Gastroesophageal sphincter (tissue), 4 donors: ENCODE data around the gene PDE11A. TPM values are rescaled to one million over a fixed set of nuclear protein-coding genes. Genes with fewer than 3 reads are reported as not detected.

Source experiments
- ATAC-seq: fragments of 150-250 bp; one replicate; pipeline ENCODE4 v1.9.1; 2016; ENCODE audit warnings: mild to moderate bottlenecking, moderate library complexity
- H3K27ac ChIP-seq, 4 donors: fragments of 200-600 bp; sonication (generic) in 3 of 4; 1 replicate in 3 of 4; 2 replicates in 1 of 4; pipeline ENCODE4 v1.5.1; 2016 to 2019
- H3K27me3 ChIP-seq: fragments of 200-600 bp; sonication (generic); one replicate; pipeline ENCODE4 v1.5.1; 2019
- H3K36me3 ChIP-seq, 2 donors: fragments of 200-600 bp; sonication (generic); one replicate each; pipeline ENCODE4 v1.5.1; 2019; ENCODE audit warnings: control low read depth in 1 of 2
- H3K4me1 ChIP-seq, 3 donors: fragments of 200-600 bp; sonication (generic); 1 replicate in 2 of 3; 2 replicates in 1 of 3; pipeline ENCODE4 v1.5.1; 2016 to 2019; ENCODE audit warnings: control low read depth in 2 of 3
- H3K4me3 ChIP-seq, 2 donors: fragments of 200-600 bp; sonication (generic); one replicate each; pipeline ENCODE4 v1.5.1; 2019; ENCODE audit warnings: mild to moderate bottlenecking in 1 of 2, moderate library complexity in 1 of 2
- H3K9me3 ChIP-seq, 3 donors: fragments of 200-600 bp; sonication (generic); one replicate each; pipeline ENCODE4 v1.5.1; 2017 to 2019; ENCODE audit warnings: control low read depth in 2 of 3
- EP300 ChIP-seq: sonication (generic); formaldehyde crosslinking; IDR thresholded peaks from one replicate; pipeline ENCODE4 v1.6.1; 2017; ENCODE audit warnings: antibody characterized with exemption, mild to moderate bottlenecking
- POLR2A ChIP-seq, 2 donors: fragments of 450-650 bp; IDR thresholded peaks; one replicate each; pipeline ENCODE4 v1.6.1; 2017; ENCODE audit warnings: antibody characterized with exemption in 2 of 2, mild to moderate bottlenecking in 2 of 2, moderate library complexity in 1 of 2
- POLR2AphosphoS5 ChIP-seq: sonication (generic); formaldehyde crosslinking; IDR thresholded peaks from one replicate; pipeline ENCODE4 v1.6.1; 2017; ENCODE audit warnings: antibody characterized with exemption
- WGBS, 2 donors: methylation state at CpG; one replicate each; pipeline ENCODE4 v1.1.5; 2018; ENCODE audit warnings: low coverage in 1 of 2; 5-methylcytosine and 5-hydroxymethylcytosine counted together
- total RNA-seq, 4 donors: library from RNA; depleted of rRNA; stranded (reverse); fragments of >200 nt; gene quantifications; one replicate each; pipeline ENCODE4 v1.1.0, GENCODE V29; 2016
- TF ChIP-seq, protein P1 (sequence below), 4 experiments: fragments of 200-600 bp in 2 of 4; fragments of 450-650 bp in 2 of 4; sonication (generic) in 1 of 4; IDR thresholded peaks; one replicate each; pipeline ENCODE4 v1.5.1; 2017 to 2019; ENCODE audit warnings: antibody characterized with exemption in 4 of 4, mild to moderate bottlenecking in 2 of 4, moderate library complexity in 2 of 4

PDE11A gene
- total RNA-seq, 4 donors from 2014 or later, result 0.13 to 1.9 (median 0.16) TPM; not detected in 1

DNA sequence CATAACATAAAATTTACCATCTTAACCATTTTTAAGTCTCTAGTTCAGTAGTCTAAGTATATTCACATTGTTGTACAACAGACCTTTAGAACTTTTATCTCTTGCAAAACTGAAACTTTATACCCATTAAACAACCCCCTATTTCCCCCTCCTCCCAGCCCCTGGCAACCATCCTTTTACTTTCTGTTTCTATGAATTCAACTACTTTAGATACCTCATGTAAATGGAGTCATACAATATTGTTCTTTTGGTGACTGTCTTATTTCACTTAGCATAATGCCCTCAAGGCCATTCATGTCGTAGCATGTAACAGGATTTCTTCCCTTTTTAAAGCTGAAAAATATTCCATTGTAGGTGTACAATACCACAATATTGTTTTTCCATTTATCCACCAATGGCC is 129.8 kb downstream of the PDE11A start:
- TF ChIP-seq, protein P1, sequence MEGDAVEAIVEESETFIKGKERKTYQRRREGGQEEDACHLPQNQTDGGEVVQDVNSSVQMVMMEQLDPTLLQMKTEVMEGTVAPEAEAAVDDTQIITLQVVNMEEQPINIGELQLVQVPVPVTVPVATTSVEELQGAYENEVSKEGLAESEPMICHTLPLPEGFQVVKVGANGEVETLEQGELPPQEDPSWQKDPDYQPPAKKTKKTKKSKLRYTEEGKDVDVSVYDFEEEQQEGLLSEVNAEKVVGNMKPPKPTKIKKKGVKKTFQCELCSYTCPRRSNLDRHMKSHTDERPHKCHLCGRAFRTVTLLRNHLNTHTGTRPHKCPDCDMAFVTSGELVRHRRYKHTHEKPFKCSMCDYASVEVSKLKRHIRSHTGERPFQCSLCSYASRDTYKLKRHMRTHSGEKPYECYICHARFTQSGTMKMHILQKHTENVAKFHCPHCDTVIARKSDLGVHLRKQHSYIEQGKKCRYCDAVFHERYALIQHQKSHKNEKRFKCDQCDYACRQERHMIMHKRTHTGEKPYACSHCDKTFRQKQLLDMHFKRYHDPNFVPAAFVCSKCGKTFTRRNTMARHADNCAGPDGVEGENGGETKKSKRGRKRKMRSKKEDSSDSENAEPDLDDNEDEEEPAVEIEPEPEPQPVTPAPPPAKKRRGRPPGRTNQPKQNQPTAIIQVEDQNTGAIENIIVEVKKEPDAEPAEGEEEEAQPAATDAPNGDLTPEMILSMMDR (IDR thresholded peaks at IDR 0.05), result no peak
- no peak for TF ChIP-seq POLR2A (IDR thresholded peaks at IDR 0.05)
- TF ChIP-seq POLR2AphosphoS5, result no peak
- TF ChIP-seq EP300, result no peak
- Histone ChIP-seq H3K4me3 (no peak overlapping the region), H3K9me3 (no peaks in the 10 kb centered on the region), H3K36me3 (no peaks in the 10 kb centered on the region), H3K4me1 (no peaks in the 10 kb centered on the region), H3K27ac (no peak overlapping the region), H3K27me3 (no peaks in the 10 kb centered on the region)
- 82 to 83% methylated on average over 1 of the region's 1 CpG for WGBS, 2 donors
- no peak for ATAC-seq

DNA sequence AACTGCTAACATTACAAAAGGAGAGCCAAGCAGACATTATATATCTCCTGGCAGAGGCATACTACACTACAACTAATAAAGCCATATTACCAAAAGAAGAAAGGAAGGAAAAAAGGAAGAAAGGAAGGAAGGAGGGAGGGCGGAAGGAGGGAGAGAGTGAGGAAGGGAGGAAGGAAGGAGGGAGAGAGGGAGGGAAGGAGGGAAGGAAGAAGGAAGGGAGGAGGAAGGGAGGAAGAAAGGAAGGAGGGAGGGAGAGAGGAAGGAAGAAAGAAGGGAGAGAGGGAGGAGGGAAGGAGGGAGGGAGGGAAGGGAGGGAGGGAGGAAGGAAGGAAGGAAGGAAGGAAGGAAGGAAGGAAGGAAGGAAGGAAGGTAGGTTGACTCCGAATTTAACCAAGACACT is 133.4 kb downstream of the PDE11A start:
- WGBS, 2 donors, result 75 to 91% methylated on average over 1 to 2 of the region's 2 CpGs

DNA sequence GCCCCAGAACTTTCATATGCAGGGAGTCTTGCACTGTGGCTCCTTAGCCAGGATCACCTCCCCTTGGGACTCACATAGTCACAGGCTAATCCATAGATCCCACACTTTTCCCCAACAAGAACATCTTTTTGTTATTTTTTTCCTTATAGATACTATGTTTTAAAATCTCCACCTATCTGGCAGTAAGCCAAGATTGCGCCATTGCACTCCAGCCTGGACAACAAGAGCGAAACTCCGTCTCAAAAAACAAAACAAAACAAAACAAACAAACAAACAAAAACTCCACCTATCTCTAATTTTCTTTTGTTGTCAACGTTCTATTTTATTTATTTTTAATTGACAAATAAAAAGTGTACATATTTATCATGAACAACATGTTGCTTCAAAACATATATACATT is 141.7 kb downstream of the PDE11A start:
- no peak for ATAC-seq
- H3K9me3 ChIP-seq, result peaks cover 0 to 6% (median 0%) of the 10 kb centered on the region in 3 donors
- H3K36me3 ChIP-seq, result no peaks in the 10 kb centered on the region
- no peaks in the 10 kb centered on the region for H3K27me3 ChIP-seq
- WGBS, 2 donors, result 70 to 79% methylated on average over 4 of the region's 4 CpGs
- no peaks in the 10 kb centered on the region for H3K4me1 ChIP-seq
- H3K27ac ChIP-seq, result no peak overlapping the region
- H3K4me3 ChIP-seq, result no peak overlapping the region
- TF ChIP-seq EP300 (no peak), POLR2A (IDR thresholded peaks at IDR 0.05) (no peak), POLR2AphosphoS5 (no peak)
- TF ChIP-seq, protein P1 (IDR thresholded peaks at IDR 0.05), result no peak

More for the DNA sequence above, 133.4 kb downstream of the PDE11A start:
- H3K36me3 ChIP-seq, result no peaks in the 10 kb centered on the region
- H3K4me1 ChIP-seq, result no peaks in the 10 kb centered on the region
- no peaks in the 10 kb centered on the region for H3K9me3 ChIP-seq
- no peak for ATAC-seq
- no peak for TF ChIP-seq EP300
- no peak for TF ChIP-seq POLR2A (IDR thresholded peaks at IDR 0.05)
- TF ChIP-seq POLR2AphosphoS5, result no peak
- TF ChIP-seq, protein P1 (IDR thresholded peaks at IDR 0.05), result no peak
- no peaks in the 10 kb centered on the region for H3K27me3 ChIP-seq
- H3K4me3 ChIP-seq, result no peak overlapping the region
- no peak overlapping the region for H3K27ac ChIP-seq

DNA sequence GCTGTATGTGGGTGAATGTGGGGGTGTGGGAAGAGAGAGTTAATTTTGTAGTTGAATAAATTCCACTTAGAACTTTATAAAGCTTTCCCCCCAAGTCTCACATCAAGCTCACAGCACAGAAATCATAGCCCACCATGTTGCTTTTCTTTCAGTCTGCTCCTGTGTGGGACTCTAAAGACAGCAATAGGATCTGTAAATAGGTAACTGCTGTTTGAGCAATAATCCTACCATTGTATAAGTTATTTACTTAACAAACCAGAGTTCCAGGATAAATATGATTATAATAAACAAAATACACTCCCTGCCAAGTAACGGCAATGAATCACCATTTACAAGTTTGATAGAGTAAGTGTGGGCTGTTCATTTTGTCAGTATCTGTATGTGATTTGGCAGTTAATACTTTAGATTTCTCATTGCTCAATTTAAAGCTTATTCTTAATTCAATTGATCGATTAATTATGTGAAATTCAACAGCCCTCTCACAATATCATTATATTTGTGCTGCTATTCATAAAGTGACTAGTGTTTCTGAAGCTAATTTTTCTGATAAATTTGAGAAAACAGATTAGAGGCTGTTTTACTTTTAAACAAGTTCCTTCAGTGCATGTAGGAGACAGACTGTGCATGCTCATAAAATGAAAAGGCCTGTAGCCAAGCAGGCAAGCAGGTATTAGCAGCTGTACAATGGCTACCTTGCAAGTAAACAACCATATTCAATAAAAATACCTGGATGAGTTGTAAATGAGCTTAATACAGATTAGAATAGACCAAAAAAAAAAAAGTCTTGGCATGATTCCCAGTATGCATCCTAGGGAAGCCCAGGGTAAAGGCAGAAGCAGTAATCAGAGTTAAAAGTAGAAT is 142.7 kb downstream of the PDE11A start:
- TF ChIP-seq, protein P1 (IDR thresholded peaks at IDR 0.05), result no peak
- TF ChIP-seq POLR2A (IDR thresholded peaks at IDR 0.05) (no peak), POLR2AphosphoS5 (no peak), EP300 (no peak)
- H3K9me3 ChIP-seq, result peaks cover 0 to 6% (median 0%) of the 10 kb centered on the region in 3 donors
- no peaks in the 10 kb centered on the region for H3K27me3 ChIP-seq
- no peaks in the 10 kb centered on the region for H3K4me1 ChIP-seq
- WGBS, 2 donors, result 33 to 58% methylated on average over 2 of the region's 2 CpGs
- H3K27ac ChIP-seq, result no peak overlapping the region
- H3K36me3 ChIP-seq, result no peaks in the 10 kb centered on the region
- ATAC-seq, result no peak
- H3K4me3 ChIP-seq, result no peak overlapping the region

DNA sequence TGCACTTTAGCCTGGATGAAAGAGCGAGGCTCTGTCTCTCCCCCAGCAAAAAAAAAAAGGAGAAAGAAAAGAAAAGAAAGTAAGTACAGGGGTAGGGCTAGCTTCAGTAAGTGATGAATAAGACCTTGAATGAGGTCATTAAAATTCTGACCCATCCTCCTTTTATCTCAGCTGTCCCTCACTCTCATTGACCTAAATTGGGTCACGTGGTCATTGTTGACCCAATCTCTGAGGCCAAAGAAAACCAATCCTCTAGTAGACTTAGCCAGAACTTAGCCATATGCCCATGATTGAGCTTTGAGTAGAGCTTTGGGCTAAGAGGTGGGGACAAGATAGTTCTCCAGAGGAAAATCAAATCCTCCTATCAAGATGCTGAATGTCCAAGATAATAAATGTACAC is 149.3 kb downstream of the PDE11A start:
- no peak overlapping the region for H3K4me3 ChIP-seq
- no peaks in the 10 kb centered on the region for H3K9me3 ChIP-seq
- H3K4me1 ChIP-seq, result no peaks in the 10 kb centered on the region
- TF ChIP-seq, protein P1 (IDR thresholded peaks at IDR 0.05), result no peak
- TF ChIP-seq POLR2A (IDR thresholded peaks at IDR 0.05), result no peak
- no peak for ATAC-seq
- WGBS, 2 donors, result 67 to 80% methylated on average over 1 to 2 of the region's 2 CpGs
- H3K36me3 ChIP-seq, result no peaks in the 10 kb centered on the region
- no peaks in the 10 kb centered on the region for H3K27me3 ChIP-seq
- H3K27ac ChIP-seq, result no peak overlapping the region
